H9 (cell line): Measurements from ENCODE around the gene GAS2L2. TPM values are rescaled to one million over a fixed set of nuclear protein-coding genes. Genes with fewer than 3 reads are reported as not detected.
"Not testable (repeated sequence)": the region's sequence is repeated elsewhere in the genome, so short reads cannot be mapped to it uniquely, and the experiment has no call there.

Experiments used
- DNase-seq: peaks from one replicate; pipeline ENCODE4 v3.0.0-alpha.2; 2017
- H2AFZ ChIP-seq: one replicate; pipeline ENCODE4 v1.6.1; 2013; ENCODE audit warnings: mild to moderate bottlenecking, low read length, control low read depth, moderate library complexity
- H2AK5ac ChIP-seq: 2 replicates; pipeline ENCODE4 v1.6.1; 2013; ENCODE audit warnings: low read length, control low read depth, mixed read lengths; ENCODE audit not compliant: insufficient read length
- H2BK120ac ChIP-seq: one replicate; pipeline ENCODE4 v1.6.1; 2013; ENCODE audit warnings: low read depth, mild to moderate bottlenecking, low read length, control low read depth, inconsistent platforms; ENCODE audit not compliant: poor library complexity, severe bottlenecking
- H2BK12ac ChIP-seq: 2 replicates; pipeline ENCODE4 v1.6.1; 2013; ENCODE audit warnings: low read length, control low read depth, mixed read lengths, low read depth; ENCODE audit not compliant: insufficient read length
- H2BK15ac ChIP-seq: 2 replicates; pipeline ENCODE4 v1.6.1; 2013; ENCODE audit warnings: low read depth, low read length, control low read depth
- H2BK20ac ChIP-seq: one replicate; pipeline ENCODE4 v1.6.1; 2013; ENCODE audit warnings: low read depth, mild to moderate bottlenecking, low read length, control low read depth, inconsistent platforms; ENCODE audit not compliant: poor library complexity, severe bottlenecking
- H2BK5ac ChIP-seq: 2 replicates; pipeline ENCODE4 v1.6.1; 2013; ENCODE audit warnings: low read length, control low read depth, mixed read lengths; ENCODE audit not compliant: insufficient read length
- H3K14ac ChIP-seq: 2 replicates; pipeline ENCODE4 v1.6.1; 2013; ENCODE audit warnings: low read length, control low read depth; ENCODE audit not compliant: insufficient read depth
- H3K18ac ChIP-seq: 2 replicates; pipeline ENCODE4 v1.6.1; 2013; ENCODE audit warnings: low read depth, mild to moderate bottlenecking, mixed read lengths, low read length, control low read depth; ENCODE audit not compliant: insufficient read length
- H3K23ac ChIP-seq: 2 replicates; pipeline ENCODE4 v1.6.1; 2013; ENCODE audit warnings: low read length, control low read depth, mixed read lengths, low read depth; ENCODE audit not compliant: insufficient read length
- H3K23me2 ChIP-seq: 2 replicates; pipeline ENCODE4 v1.6.1; 2013; ENCODE audit warnings: low read depth, mild to moderate bottlenecking, mixed read lengths, low read length, control low read depth; ENCODE audit not compliant: insufficient read length, poor library complexity, severe bottlenecking
- H3K27ac ChIP-seq: 2 replicates; pipeline ENCODE4 v1.5.1; 2013; ENCODE audit warnings: low read length, control low read depth, mixed read lengths, low read depth; ENCODE audit not compliant: insufficient read length
- H3K27me3 ChIP-seq: 2 replicates; pipeline ENCODE4 v1.6.1; 2013; ENCODE audit warnings: low read length, control low read depth, inconsistent platforms; ENCODE audit not compliant: insufficient read depth
- H3K4ac ChIP-seq: 2 replicates; pipeline ENCODE4 v1.6.1; 2013; ENCODE audit warnings: low read depth, mild to moderate bottlenecking, control low read depth, inconsistent platforms, low read length, moderate library complexity
- H3K4me1 ChIP-seq: 2 replicates; pipeline ENCODE4 v1.6.1; 2013; ENCODE audit warnings: low read length, control low read depth, inconsistent platforms; ENCODE audit not compliant: insufficient read depth
- H3K4me2 ChIP-seq: 2 replicates; pipeline ENCODE4 v1.6.1; 2013; ENCODE audit warnings: low read length, control low read depth, mixed read lengths; ENCODE audit not compliant: insufficient read length, insufficient read depth
- H3K56ac ChIP-seq: 2 replicates; pipeline ENCODE4 v1.6.1; 2013; ENCODE audit warnings: low read depth, mild to moderate bottlenecking, mixed read lengths, low read length, control low read depth; ENCODE audit not compliant: insufficient read length
- H3K79me1 ChIP-seq: 2 replicates; pipeline ENCODE4 v1.6.1; 2013; ENCODE audit warnings: low read depth, mild to moderate bottlenecking, moderate library complexity, low read length, control low read depth, inconsistent platforms; ENCODE audit not compliant: insufficient read depth, poor library complexity, severe bottlenecking
- H3K79me2 ChIP-seq: 2 replicates; pipeline ENCODE4 v1.6.1; 2013; ENCODE audit warnings: low read length, control low read depth, inconsistent platforms; ENCODE audit not compliant: insufficient read depth
- H3K9ac ChIP-seq: 2 replicates; pipeline ENCODE4 v1.6.1; 2013; ENCODE audit warnings: low read length, control low read depth, mixed read lengths; ENCODE audit not compliant: insufficient read length; ENCODE audit errors: extremely low read depth
- H3K9me3 ChIP-seq: one replicate; pipeline ENCODE4 v1.6.1; 2013; ENCODE audit warnings: low read depth, low read length, inconsistent platforms; ENCODE audit not compliant: control insufficient read depth
- H3T11ph ChIP-seq: one replicate; pipeline ENCODE4 v1.6.1; 2013; ENCODE audit warnings: mild to moderate bottlenecking, low read length, control low read depth, inconsistent platforms
- H4K20me1 ChIP-seq: one replicate; pipeline ENCODE4 v1.6.1; 2013; ENCODE audit not compliant: control insufficient read depth, insufficient read length, insufficient read depth
- H4K5ac ChIP-seq: 2 replicates; pipeline ENCODE4 v1.6.1; 2013; ENCODE audit warnings: low read depth, mild to moderate bottlenecking, mixed read lengths, low read length, control low read depth; ENCODE audit not compliant: insufficient read length
- H4K8ac ChIP-seq: replicated peaks from 2 replicates; pipeline ENCODE4 v1.6.1; 2013; ENCODE audit warnings: low read length, control low read depth, mixed read lengths, low read depth; ENCODE audit not compliant: insufficient read length
- H4K91ac ChIP-seq: 2 replicates; pipeline ENCODE4 v1.6.1; 2013; ENCODE audit warnings: low read depth, mild to moderate bottlenecking, moderate library complexity, mixed read lengths, low read length, control low read depth; ENCODE audit not compliant: insufficient read length
- H3K27ac Mint-ChIP-seq, 3 experiments: 2 replicates in 2 of 3; 3 replicates in 1 of 3; pipeline ENCODE4 v1.8.0; 2020 to 2021; ENCODE audit warnings: mixed read lengths in 3 of 3, mild to moderate bottlenecking in 1 of 3, moderate library complexity in 1 of 3
- H3K27me3 Mint-ChIP-seq: 2 replicates; pipeline ENCODE4 v1.8.0; 2021; ENCODE audit warnings: low read depth, mild to moderate bottlenecking, moderate library complexity, mixed read lengths
- H3K36me3 Mint-ChIP-seq, 3 experiments: 2 replicates in 2 of 3; 3 replicates in 1 of 3; pipeline ENCODE4 v1.8.0; 2020 to 2021; ENCODE audit warnings: low read depth in 3 of 3, mixed read lengths in 3 of 3; ENCODE audit not compliant: insufficient read depth in 1 of 3
- H3K4me1 Mint-ChIP-seq, 2 experiments: 2 replicates each; pipeline ENCODE4 v1.8.0; 2020; ENCODE audit warnings: mixed read lengths in 2 of 2
- H3K4me3 Mint-ChIP-seq, 2 experiments: 2 replicates in 1 of 2; 3 replicates in 1 of 2; pipeline ENCODE4 v1.8.0; 2020 to 2021; ENCODE audit warnings: mild to moderate bottlenecking in 2 of 2, mixed read lengths in 2 of 2, moderate library complexity in 1 of 2
- H3K9me3 Mint-ChIP-seq, 2 experiments: 2 replicates in 1 of 2; 3 replicates in 1 of 2; pipeline ENCODE4 v1.8.0; 2020; ENCODE audit warnings: mild to moderate bottlenecking in 2 of 2, mixed read lengths in 2 of 2, moderate library complexity in 1 of 2
- WGBS: extraction: QIAGEN DNeasy Blood & Tissue Kit; methylation state at CpG from one replicate; pipeline ENCODE4 v1.1.7; 2013; ENCODE audit warnings: missing lambda C conversion rate, low lambda C conversion rate, mixed read lengths; ENCODE audit not compliant: insufficient read length; ENCODE audit errors: extremely low coverage; 5-methylcytosine and 5-hydroxymethylcytosine counted together
- total RNA-seq: library from RNA; stranded (reverse); gene quantifications from 2 replicates; pipeline ENCODE4 v1.2.1, GENCODE V29; 2021
- TF ChIP-seq, protein P1 (sequence below): fragments of 200-600 bp; sonication (generic); conservative IDR thresholded peaks from 3 replicates; pipeline ENCODE4 v1.8.0; 2021; ENCODE audit warnings: antibody characterized with exemption, mild to moderate bottlenecking

Gene GAS2L2
- total RNA-seq, 1 experiment from 2014 or later, result not detected

DNA sequence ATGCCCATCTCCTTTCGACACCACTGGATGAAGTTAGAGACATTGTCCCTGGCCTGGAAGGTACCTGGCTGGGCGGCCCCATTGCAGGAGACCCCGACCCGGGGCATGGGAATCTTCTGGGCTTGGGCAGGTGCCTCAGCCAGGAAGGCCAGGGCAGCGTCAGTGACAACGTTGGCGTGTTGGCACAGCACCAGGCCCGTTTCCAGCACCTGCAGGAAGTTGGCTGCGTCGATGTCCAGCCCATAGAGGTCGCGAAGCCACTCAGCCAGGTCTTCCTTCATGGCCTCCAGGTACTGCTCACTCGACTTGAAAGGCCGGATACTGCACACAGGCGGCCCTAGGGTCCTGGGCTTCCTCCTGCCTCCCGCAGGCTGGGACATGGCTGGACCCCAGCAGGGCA, 568 bp downstream of the GAS2L2 start:
- Histone ChIP-seq H3K23ac (no peak overlapping the region), H3K18ac (no peak overlapping the region)
- no CpG with 5 or more reads among the region's 16 CpGs for WGBS

DNA sequence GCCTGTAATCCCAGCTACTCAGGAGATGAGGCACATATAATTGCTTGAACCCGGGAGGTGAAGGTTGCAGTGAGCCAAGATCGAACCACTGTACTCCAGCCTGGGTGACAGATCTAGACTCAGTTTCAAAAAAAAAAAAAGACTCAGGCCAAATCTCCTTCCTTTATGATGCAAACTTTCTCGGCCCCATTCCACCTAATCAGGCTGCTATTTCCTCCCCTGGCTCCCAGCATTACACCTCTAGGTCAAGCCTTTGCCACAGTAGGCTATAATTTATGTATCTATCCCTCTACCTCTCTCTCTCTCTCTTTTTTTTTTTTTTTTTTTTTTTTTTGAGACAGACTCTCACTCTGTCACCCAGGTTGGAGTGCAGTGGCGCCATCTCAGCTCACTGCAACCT, 1.5 kb downstream of the GAS2L2 start:
- H3K4me1 ChIP-seq, H3K27ac Mint-ChIP-seq, H3K23ac ChIP-seq, H2BK15ac ChIP-seq, H3K36me3 Mint-ChIP-seq, H3K14ac ChIP-seq, H2BK120ac ChIP-seq, H3K9me3 ChIP-seq, H2AFZ ChIP-seq, H3K4me2 ChIP-seq, H3T11ph ChIP-seq, DNase-seq, H3K18ac ChIP-seq, H3K23me2 ChIP-seq, H3K79me1 ChIP-seq, H3K27me3 ChIP-seq, H2BK20ac ChIP-seq, H2BK12ac ChIP-seq, H3K79me2 ChIP-seq, H3K9ac ChIP-seq, H3K56ac ChIP-seq, H2BK5ac ChIP-seq, H4K20me1 ChIP-seq, H3K4me3 Mint-ChIP-seq, H2AK5ac ChIP-seq, H3K4ac ChIP-seq, H4K5ac ChIP-seq, H4K8ac ChIP-seq, H3K27ac ChIP-seq, H4K91ac ChIP-seq, H3K9me3 Mint-ChIP-seq: not testable (repeated sequence)
- no CpG with 5 or more reads among the region's 4 CpGs for WGBS
- H3K4me1 Mint-ChIP-seq, result peaks cover 20 to 33% of the 10 kb centered on the region in 2 experiments
- H3K27me3 Mint-ChIP-seq, result peaks cover 35% of the 10 kb centered on the region

More for the DNA sequence above, 568 bp downstream of the GAS2L2 start:
- H3K56ac ChIP-seq, result no peak overlapping the region
- H3K4ac ChIP-seq, result no peak overlapping the region
- no peak overlapping the region for H3K27ac ChIP-seq
- no peak overlapping the region for H2BK20ac ChIP-seq
- H3K23me2 ChIP-seq, result no peaks in the 10 kb centered on the region
- Mint-ChIP-seq H3K9me3 (no peaks in the 10 kb centered on the region; a peak in 2 of 5 replicates), H3K27ac (no peak overlapping the region; a peak in 1 of 7 replicates), H3K27me3 (peaks cover 35% of the 10 kb centered on the region), H3K4me1 (peaks cover 20 to 30% of the 10 kb centered on the region in 2 experiments), H3K4me3 (no peak overlapping the region), H3K36me3 (no peaks in the 10 kb centered on the region)
- no peaks in the 10 kb centered on the region for H3K79me2 ChIP-seq
- no peaks in the 10 kb centered on the region for H3K79me1 ChIP-seq
- H2BK5ac ChIP-seq, result no peak overlapping the region
- no peaks in the 10 kb centered on the region for H4K20me1 ChIP-seq
- no peak overlapping the region for H2BK15ac ChIP-seq
- no peaks in the 10 kb centered on the region for H3K9me3 ChIP-seq
- H3K9ac ChIP-seq, result no peak overlapping the region
- no peak overlapping the region for H3K14ac ChIP-seq
- TF ChIP-seq, protein P1, sequence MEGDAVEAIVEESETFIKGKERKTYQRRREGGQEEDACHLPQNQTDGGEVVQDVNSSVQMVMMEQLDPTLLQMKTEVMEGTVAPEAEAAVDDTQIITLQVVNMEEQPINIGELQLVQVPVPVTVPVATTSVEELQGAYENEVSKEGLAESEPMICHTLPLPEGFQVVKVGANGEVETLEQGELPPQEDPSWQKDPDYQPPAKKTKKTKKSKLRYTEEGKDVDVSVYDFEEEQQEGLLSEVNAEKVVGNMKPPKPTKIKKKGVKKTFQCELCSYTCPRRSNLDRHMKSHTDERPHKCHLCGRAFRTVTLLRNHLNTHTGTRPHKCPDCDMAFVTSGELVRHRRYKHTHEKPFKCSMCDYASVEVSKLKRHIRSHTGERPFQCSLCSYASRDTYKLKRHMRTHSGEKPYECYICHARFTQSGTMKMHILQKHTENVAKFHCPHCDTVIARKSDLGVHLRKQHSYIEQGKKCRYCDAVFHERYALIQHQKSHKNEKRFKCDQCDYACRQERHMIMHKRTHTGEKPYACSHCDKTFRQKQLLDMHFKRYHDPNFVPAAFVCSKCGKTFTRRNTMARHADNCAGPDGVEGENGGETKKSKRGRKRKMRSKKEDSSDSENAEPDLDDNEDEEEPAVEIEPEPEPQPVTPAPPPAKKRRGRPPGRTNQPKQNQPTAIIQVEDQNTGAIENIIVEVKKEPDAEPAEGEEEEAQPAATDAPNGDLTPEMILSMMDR, result no peak
- H4K5ac ChIP-seq, result no peak overlapping the region
- H4K91ac ChIP-seq, result no peak overlapping the region
- H2BK12ac ChIP-seq, result no peak overlapping the region
- no peak overlapping the region for H3K4me2 ChIP-seq
- no peak overlapping the region for H2AFZ ChIP-seq
- H3K4me1 ChIP-seq, result no peaks in the 10 kb centered on the region
- peaks cover 7% of the 10 kb centered on the region; the same call in 1 of the 2 replicates for H3K27me3 ChIP-seq
- no peak overlapping the region for H2AK5ac ChIP-seq
- H3T11ph ChIP-seq, result no peak overlapping the region
- H2BK120ac ChIP-seq, result no peak overlapping the region
- H4K8ac ChIP-seq, result no peak overlapping the region
- DNase-seq, result no peak
